HL-60 (cell line): Measurements from ENCODE around the gene EDA.

Experiments used
- CTCF ChIP-seq: IDR thresholded peaks from one replicate; pipeline ENCODE4 v1.5.1; 2011; ENCODE audit warnings: low read length, control low read depth, inconsistent platforms; ENCODE audit not compliant: insufficient read depth
- GABPA ChIP-seq: IDR thresholded peaks from 2 replicates; pipeline ENCODE4 v1.6.1; 2012; ENCODE audit warnings: low read depth
- SPI1 ChIP-seq: IDR thresholded peaks from 2 replicates; pipeline ENCODE4 v1.6.1; 2012; ENCODE audit warnings: low read depth, mild to moderate bottlenecking, borderline replicate concordance

- TF ChIP-seq CTCF = no peak
- TF ChIP-seq SPI1 = no peak
- TF ChIP-seq GABPA = no peak
Observed at GRCh38 chrX:70001269-70001668, 385.4 kb downstream of the EDA start.
